Dermis microvascular lymphatic vessel endothelial cell (primary cell): ENCODE data around the gene RPL14. TPM values are rescaled to one million over a fixed set of nuclear protein-coding genes. Genes with fewer than 3 reads are reported as not detected.
"Not testable (repeated sequence)": the region's sequence is repeated elsewhere in the genome, so short reads cannot be mapped to it uniquely, and the experiment has no call there.

Experiments used
- DNase-seq, 2 donors: peaks; one replicate each; pipeline versions ENCODE4 v3.0.0 to v3.0.0-alpha.2; 2010; ENCODE audit warnings: low read depth in 2 of 2
- total RNA-seq: library from RNA; depleted of rRNA; stranded (reverse); fragments of >200 nt; gene quantifications from 2 replicates; pipeline ENCODE4 v1.2.1, GENCODE V29; 2014

Gene RPL14
- total RNA-seq: 332 and 363 TPM in 2 replicates

DNA sequence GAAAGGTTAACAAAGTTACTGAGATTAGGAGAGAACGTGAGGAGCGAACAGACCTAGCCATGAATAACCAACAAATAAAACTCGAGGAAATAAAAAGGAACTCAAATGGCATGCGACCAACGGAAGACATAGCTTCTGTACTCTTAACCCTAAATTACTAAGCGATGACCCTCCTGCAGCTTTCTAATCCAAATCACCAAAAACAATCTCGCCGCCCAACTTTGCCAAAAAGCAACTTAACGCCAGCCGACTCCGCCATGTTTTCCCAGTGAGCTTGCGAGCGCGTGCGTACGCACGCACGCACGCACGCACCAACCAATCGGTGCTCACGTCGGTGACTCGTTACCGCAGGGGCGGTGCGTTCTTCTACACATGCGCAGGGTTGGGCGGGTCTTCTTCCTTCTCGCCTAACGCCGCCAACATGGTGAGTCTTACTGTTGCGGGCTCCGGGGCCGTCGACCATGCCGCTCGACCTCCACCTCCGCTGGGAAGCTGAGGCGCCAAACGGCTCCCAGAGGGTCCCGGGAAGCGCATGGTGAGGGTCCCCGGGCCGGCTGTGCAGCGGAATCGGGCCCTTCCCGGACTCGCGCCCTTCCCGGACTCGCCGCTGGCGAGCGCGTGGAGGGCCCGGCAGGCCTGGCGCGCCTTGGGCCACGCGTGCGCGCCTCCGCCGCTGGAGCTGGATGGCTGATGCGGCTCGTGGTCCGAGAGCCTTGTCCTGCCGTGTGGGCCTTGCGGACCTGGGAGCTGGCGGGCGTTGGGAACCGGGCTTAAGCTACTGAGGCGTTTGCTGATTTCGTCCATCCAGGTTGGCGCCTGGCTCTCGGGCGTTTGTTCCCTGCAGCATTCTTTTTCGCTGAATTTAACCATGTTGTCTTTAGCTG is at the start of gene RPL14:
Gene RPL14 (plus strand): TSS at position 400 of the 884 bp plus-strand sequence. CDS start 133 bp downstream, at position 533.
- peak; percentile 96 to 97 for DNase-seq

DNA sequence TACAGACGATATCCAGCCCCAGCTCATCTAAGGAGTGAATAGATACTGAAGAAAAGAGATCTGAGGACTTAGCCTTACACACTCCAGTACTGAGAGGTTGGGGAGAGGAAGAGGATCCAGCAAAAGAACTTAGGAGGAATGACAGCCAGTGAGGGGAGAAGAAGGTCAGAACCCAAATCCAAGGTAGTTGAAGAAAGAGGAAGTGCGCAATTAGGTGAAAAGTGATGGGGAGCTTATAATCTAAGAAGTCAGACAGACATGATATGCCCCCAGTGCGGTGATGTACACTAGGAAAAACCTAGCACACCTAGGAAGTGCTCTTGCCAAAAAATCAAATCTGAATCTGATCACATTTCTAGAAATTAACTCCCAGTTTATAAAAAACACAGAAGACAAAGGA is 49.5 kb upstream of the RPL14 start:
- no peak for DNase-seq

DNA sequence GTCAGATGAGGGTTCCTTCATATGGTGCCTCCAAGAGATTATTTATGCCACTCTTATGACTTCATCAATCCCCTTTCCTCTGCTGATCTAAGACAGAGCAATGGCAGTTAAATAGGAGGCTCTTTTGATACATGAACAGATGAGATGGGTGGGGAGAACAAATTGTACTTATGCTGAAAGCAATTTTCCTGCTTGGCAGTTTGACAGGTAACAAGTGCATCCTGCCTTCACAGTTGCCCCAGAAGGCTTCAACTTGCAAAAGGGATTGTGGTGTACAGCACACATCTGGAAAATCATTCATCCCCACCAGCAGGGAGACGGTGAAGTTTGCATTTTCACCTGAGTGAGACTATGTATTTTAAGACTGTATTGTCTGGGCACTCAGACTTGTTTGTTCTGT is 42.9 kb upstream of the RPL14 start:
- no peak for DNase-seq

DNA sequence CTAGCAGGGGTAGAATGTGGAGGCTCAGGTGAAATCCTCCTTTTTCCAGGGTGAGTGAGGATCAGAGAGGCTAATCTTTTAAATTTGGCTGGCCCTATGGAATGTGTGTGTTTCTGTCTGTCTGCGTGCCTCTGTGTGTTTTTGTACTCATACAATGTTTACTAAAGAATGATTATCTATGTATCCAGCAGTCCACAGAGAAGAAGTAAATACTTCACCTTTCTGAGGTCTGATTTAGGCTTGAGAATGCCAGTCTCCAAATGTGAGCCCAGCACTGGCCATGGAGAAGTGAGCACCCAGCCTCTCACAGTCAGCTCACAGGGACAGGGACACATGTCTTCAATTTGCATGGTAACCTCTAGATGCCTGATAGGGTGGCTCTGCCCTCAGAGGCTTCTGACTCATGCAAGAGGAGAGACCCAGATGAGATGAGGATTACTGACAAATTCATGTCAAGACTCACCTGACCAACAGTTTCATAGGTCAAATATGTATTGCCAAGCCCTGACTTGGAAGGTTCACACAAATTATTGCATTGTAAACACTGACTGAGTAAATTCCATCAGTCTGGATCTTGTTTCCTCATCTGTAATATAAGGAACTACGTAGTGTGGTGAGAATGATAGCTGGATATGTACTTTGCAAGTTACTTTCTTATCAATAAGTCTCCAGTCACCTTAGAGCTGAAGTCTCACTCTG is 39.1 kb upstream of the RPL14 start:
- DNase-seq: no peak

DNA sequence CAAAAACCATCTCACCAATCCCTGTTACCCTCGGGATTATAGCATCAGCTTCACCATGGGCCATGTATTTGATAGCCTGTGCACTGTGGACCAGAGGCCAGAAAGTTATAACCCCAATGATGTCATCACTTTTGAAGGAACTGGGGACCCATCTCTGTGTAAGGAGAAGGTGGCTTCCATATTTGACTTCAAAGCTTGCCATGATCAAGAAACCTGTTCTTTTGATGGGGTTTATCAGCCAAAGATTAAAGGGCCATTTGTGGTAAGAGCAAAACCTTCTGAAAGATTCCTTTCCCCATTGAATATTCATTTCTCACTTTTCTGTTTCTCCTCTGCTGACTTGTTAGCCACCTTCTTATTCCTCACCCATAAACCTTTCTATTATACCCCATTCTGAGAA is 34.3 kb upstream of the RPL14 start:
- DNase-seq: no peak

DNA sequence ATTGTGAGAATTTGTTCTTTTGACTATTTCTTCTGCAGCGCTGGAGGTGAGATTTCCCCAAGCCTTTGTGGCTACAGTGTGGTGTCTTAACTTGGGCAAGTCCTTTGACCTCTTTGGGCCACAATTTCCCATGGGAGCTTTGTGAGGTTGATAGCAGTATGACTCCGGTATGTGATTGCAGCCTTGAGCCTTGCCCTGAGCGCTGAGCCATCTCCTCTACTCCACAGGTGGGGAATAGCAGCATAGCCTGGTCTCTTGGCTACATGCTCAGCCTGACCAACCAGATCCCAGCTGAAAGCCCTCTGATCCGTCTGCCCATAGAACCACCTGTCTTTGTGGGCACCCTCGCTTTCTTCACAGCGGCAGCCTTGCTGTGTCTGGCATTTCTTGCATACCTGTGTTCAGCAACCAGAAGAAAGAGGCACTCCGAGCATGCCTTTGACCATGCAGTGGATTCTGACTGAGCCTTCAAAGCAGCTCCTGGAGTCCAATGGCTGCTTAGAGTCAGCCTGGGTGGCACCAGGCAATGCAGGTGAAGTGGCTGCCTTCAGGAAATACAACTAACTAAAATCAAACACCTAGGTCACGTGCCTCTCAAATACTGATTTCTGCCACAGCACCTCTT is 30.0 kb upstream of the RPL14 start:
- DNase-seq: no peak

DNA sequence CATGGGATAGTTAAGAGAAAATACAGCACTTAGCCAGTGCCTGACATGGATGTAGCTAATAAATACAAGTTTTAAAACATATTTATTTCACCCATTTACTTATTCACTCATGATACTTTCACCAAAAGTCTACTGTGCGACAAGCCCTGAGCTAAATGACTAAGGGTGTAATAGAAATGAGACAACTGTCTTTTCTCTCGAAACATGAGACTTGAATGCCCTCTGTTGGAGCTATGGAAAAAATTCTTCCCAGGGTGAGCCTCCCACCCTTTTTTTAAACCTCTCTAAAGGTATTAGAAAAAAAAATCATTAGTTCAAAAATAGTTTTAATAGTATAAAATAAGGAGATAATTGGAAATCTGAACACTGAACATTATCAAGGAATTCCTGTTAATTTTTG is 24.3 kb upstream of the RPL14 start:
- DNase-seq: no peak

DNA sequence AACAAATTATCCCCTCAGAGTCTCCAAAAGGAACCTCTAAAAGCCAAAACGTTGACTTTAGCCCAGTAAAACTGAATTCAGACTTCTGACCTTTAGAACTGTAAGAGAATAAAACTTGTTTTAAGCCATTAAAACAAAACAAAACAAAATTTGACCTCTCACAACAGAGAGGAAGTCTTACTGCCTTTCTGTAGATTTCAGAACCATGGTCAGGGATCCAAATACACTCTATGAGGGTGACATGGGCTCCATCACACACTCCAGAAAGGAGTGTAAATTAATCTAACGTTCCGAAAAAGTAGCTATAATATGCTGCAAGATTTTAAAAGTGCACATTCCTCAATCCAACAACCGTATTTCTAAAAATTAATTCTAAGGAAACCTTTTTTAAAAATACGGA is 19.2 kb upstream of the RPL14 start:
- DNase-seq: no peak

DNA sequence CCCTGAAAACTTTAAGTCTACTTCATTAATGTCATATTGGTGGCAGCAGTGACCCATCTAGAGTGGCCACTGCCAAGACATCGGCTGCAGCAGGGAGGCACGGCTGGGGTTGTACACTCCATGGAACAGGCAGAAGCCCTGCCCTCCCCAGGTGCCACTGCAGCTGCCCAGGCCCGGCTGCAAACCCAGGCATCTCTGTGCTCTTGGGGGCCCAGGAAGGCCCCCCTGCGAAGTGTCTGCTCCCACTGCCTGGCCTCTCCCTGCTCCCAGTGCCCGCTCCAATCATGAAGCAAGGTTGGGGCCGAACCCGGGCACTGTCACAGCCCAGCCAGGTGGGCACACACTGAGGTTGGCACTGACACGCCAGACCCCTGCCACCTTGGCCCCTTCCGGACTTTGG is 12.1 kb upstream of the RPL14 start:
- no peak for DNase-seq

DNA sequence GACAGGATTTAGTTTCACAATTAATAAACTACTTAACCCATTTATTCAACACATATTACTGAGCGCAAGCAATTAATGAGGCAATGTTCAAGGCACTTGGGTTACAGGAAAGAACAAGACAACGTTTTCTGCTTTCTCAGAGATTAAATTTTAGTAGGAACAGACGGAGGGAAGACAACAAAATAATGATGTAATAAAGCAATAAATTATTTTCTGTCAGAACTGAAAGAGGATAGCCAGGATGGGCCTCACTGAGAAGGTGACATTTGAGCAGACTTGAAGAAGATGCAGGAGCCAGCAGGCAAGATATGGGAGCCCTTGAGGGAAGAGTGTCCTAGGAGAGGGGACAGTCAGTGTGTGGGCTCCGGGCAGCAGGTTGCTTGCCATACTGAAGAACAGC is 11.3 kb upstream of the RPL14 start:
- DNase-seq: no peak

DNA sequence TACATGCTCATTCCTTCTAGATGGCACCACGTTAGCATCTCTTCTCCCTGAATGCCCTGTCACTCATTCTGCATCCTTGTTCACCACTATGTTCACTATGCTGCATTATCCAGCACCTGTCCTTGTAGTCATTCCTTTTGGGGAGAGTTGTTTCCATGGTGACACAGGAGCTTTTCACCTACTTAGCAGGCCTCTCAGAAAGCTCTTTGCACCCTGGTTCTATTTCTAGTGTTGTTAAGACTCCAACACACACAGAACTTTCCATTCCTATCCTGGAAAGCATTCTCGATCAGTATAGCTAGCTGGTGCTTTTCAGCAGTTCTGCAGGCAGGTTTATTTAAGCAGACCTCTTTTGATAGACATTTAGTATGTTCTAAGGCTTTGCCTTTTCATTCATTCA is 6.7 kb upstream of the RPL14 start:
- DNase-seq: no peak

DNA sequence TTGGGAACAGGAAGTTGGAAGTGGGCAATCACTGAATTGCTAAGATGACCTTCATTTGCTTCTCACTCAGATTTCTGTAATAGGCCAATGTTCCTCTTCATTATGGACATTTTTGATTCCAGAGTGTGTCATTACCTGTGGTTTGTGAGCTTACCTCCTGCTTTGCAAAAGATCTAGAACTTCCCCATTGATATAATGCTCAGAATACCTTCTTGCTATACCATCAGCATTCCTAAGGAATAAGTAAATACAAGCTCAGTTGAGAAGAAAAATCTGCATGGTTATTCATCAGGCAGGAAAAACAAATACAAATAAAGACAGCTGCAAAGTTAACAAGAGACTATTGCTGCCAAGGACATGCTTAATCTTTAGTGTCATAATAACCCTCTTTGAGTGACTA is 5.6 kb upstream of the RPL14 start:
- DNase-seq: no peak

DNA sequence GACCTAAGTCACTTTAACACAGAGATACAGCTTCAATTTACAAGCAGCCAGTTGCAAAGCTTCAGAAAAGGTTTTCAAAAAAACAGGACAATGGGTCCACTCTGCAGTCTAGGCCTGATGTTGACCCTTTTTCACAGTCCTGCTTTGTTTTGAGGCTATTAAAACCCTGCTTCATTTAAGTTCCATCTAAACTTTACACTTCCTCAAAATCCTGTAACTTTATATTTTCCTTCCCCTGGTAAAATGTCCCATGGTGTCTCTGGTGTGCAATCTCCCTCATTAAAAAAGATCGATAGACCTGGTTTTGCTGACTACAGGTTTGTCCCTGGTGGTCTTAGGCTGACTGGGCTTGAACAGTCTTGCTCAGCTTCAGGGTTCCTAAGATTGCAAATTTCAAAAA is 5.1 kb upstream of the RPL14 start:
- no peak for DNase-seq

DNA sequence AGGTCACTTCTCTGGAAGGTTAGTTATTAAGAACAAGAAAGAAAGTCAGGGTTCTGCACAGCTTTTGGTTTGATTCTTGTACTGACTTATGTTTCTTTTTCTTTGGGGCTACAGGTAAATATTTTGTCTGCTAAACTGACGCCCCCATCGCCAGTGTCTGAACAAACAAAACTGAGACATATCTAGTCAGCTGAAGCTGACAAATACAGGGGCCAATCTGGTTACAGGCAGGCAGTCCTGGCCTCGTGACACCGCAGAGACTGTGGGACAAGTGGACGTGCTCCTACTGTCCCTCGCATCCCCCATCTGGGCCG is 4.6 kb upstream of the RPL14 start:
- DNase-seq: no peak

DNA sequence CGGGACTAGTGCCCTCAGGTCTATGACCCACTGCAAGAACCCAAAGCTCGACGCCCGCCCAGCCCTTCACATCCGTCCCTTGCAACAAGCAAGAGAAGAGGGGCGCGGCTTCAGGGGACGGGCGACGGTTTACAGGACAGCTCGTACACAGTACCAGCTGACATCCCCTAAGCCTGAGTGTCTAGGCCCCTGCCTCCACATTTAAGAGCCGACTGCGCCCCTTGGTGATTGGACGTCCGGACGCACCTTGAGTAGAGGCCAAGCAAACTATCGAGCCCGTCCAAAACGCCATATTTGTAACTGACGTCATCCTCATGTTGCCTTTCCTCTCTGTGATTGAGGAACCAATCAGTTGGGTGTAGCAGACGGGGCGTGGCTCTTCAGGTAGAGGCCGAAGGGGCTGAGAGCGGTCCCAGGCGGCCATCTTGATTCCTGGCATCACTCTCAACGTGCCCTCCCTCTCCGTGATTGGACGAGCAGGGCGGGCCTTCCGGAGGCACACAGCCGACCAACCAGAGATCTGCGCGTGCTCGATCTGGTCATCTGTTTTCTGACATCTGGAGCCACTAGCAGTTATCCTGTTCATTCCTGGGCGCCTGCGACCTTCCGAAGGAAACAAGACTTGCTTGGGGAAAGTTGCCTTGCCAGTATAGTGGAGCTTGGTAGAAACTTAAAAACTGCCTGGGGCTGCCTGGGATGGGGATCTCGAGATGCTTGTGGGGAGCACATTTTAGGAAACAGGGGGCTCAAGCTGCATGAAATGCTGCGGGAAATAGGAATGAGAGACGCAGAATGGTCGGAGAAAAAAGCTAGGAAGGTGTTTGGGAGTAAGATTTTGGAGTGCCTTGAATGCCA is 4.0 kb upstream of the RPL14 start:
- DNase-seq: peak; percentile 97 to 99

DNA sequence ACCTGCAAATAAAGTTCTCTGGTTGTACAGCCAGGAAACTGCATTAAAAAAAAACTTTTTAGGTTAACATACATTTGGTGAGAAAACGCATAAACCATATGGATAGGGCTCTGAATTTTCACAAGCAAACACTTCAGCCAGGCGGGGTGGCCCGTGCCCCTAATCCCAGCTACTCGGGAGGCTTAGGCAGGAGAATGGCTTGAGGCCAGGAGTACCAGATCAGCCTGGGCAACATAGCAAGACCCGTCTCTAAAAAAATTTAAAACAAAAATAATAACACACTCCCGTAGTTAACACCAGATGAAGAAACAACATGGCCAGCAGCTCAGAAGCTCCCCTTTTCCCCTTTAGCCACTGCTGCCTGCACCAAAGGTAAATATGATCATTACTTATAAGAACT is 3.2 kb upstream of the RPL14 start:
- DNase-seq: no peak

DNA sequence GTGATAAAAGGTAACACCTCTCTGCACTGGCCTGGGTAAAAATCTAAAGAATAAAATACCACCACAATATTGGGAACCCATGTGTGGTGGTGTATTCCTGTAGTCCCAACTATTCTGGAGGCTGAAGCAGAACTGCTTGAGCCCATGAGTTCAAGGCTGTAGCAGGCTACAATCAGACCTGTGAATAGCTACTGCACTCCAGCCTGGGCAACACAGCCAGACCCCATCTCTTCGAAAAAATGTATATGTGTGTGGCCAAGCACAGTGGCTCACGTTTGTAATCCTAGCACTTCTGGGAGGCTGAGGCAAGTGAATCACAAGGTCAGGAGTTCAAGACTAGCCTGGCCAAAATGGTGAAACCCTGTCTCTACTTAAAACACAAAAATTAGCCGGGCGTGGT is 1.8 kb upstream of the RPL14 start:
- DNase-seq: no peak

DNA sequence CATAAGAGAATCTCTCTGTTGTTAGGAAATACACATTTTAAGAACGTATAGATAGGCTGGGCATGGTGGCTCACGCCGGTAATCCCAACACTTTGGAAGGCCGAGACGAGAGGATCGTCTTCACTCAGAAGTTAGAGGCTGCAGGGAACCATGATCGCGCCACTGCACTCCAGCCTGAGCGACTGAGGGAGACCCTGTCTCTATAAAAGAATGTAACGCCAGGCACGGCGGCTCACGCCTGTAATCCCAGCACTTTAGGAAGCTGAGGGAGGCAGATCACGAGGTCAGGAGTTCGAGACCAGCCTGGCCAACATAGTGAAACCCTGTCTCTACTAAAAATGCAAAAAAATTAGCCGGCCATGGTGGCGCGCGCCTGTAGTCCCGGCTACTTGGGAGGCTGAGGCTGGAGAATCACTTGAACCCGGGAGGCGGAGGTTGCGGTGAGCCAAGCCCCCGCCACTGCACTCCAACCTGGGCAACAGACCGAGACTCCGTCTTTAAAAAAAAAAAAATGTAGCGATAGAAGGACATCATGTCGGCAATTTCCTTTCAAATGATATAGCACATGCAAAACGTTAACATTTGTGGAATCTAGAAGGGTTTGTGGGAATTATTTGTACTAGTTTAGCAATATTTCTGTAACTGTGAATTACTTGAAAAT is 730 bp upstream of the RPL14 start:
- DNase-seq: no peak

DNA sequence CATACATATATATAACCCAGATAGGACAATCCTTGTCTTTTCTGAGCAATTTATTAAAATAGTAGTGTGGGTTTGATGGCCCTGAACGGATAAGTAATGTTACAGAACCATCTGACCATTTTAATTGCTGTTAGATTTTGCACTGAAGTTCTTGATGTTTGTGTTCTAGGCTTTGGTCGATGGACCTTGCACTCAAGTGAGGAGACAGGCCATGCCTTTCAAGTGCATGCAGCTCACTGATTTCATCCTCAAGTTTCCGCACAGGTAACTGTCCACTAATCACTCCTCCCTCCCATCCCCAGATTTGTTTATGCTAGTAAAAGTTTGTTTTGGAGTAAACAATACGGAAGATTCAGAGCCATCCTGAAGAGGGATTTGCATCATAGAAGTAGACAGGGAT is 1.3 kb downstream of the RPL14 start:
- no peak for DNase-seq

DNA sequence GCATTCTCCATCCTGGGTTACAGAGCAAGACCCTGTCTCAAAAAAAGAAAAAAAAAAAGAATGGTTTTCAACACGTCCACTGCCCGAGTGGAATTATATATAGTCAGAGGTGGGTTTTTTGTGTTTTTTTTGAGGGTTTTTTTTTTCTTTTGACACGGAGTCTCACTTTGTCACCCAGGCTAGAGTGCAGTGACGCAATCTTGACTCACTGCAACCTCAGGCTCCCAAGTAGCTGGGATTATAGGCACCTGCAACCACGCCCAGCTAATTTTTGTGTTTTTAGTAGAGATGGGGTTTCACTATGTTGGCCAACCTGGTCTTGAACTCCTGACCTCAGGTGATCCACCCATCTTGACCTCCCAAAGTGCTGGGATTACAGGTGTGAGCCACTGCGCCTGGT is 3.3 kb downstream of the RPL14 start:
- not testable (repeated sequence) for DNase-seq

DNA sequence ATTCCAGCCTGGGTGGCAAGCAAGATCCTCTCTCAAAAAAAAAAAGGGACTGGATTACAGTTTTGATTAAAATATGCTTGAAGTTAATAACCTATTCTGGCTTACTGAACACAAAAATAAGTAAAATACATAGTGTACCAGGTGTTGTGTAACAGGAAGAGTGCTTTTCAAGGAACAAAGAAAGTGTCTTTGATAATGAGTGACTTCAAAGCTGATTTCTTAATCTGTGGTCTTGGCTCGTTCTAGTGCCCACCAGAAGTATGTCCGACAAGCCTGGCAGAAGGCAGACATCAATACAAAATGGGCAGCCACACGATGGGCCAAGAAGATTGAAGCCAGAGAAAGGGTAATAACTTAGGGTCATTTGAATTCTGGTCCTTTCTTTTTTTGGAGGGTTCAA is 4.0 kb downstream of the RPL14 start:
- no peak for DNase-seq
